Mucosa of descending colon (tissue), 3 donors: ENCODE results near the gene CPLX1. TPM values are rescaled to one million over a fixed set of nuclear protein-coding genes. Genes with fewer than 3 reads are reported as not detected.

Experiments
- ATAC-seq: fragments of 200-7000 bp; cut with Tn5 transposase; one replicate; pipeline ENCODE4 v1.9.1; 2020; ENCODE audit warnings: mild to moderate bottlenecking, moderate library complexity
- DNase-seq, 3 donors: peaks; one replicate each; pipeline ENCODE4 v3.0.0-alpha.2; 2020
- H3K36me3 ChIP-seq: fragments of 200-600 bp; one replicate; pipeline ENCODE4 v1.8.0; 2021; ENCODE audit warnings: low read depth, mild to moderate bottlenecking
- H3K4me1 ChIP-seq: fragments of 200-600 bp; one replicate; pipeline ENCODE4 v1.8.0; 2021; ENCODE audit warnings: low read depth, mild to moderate bottlenecking
- H3K4me3 ChIP-seq: fragments of 200-600 bp; one replicate; pipeline ENCODE4 v1.8.0; 2021; ENCODE audit warnings: mild to moderate bottlenecking
- H3K9me3 ChIP-seq: fragments of 200-600 bp; one replicate; pipeline ENCODE4 v1.8.0; 2021; ENCODE audit warnings: mild to moderate bottlenecking
- intact Hi-C, 2 donors: fragments of 100-400 bp; cut with DNase I in 1 of 2; cut with micrococcal nuclease in 1 of 2; formaldehyde crosslinking; loops; one replicate each; pipeline versions ENCODE4 v1.11.0 to v1.11.1; 2022; cut with DNase I, micrococcal nuclease
- total RNA-seq, 3 donors: library from RNA; stranded (reverse); fragmentation: NEBNext Ultra II Directional in 2 of 3; extraction: Animal tissue kit (Norgen Biotek cat#: 25700) in 2 of 3; gene quantifications; one replicate each; pipeline versions ENCODE4 v1.2.1 to v1.2.4, GENCODE V29; 2021 to 2023
- TF ChIP-seq, protein P1 (sequence below): fragments of 200-600 bp; IDR thresholded peaks from one replicate; pipeline ENCODE4 v1.8.0; 2022; ENCODE audit warnings: antibody characterized with exemption, mild to moderate bottlenecking
- donor health status: DM: no; HTN: no; CAD: no; lungs with moderate emphysema.
- donor health status: DM: no; HTN: no; CAD: no.
- donor health status: DM: no; HTN: yes; CAD: no.

Gene CPLX1
- total RNA-seq, 3 donors from 2014 or later: 1.9 to 3.4 (median 2.7) TPM

DNA sequence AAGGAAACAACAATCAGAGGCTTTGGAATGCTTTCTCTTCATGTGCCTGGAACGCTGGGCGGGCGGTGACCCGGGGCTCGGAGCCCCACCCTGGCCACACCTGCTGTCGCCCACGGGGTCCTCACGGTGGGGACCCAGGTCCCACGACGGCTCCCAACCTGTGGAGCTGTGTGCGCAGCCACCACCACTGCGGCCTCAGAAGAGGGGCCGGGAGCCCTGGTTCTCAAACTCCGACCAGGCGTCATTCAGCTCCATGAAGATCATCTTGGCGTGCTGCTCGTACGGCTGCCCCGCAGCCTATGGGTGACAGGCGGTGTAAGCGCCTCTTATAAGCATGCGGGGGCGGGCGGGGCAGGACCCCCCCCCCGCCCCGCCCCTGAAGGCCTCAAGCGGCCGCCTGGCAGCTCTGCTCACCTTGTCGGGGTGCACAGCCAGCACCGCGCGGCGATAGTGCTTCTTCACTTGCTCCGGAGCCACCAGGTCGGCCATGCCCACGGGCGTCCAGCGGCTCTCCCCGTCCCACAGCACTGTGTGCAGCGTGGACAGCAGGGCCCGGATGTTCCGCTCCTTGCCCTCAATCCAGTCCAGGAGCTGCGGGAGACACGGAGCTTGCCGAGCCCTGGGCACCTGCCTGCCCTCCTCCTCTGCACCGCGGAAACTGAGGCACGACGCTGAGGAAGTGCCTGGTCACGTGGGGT is 23.7 kb upstream of the CPLX1 start:
- Histone ChIP-seq H3K9me3 (no peaks in the 10 kb centered on the region), H3K4me3 (no peak overlapping the region), H3K4me1 (no peaks in the 10 kb centered on the region), H3K36me3 (no peaks in the 10 kb centered on the region)
- intact Hi-C loops: no loop called here
- TF ChIP-seq, protein P1, sequence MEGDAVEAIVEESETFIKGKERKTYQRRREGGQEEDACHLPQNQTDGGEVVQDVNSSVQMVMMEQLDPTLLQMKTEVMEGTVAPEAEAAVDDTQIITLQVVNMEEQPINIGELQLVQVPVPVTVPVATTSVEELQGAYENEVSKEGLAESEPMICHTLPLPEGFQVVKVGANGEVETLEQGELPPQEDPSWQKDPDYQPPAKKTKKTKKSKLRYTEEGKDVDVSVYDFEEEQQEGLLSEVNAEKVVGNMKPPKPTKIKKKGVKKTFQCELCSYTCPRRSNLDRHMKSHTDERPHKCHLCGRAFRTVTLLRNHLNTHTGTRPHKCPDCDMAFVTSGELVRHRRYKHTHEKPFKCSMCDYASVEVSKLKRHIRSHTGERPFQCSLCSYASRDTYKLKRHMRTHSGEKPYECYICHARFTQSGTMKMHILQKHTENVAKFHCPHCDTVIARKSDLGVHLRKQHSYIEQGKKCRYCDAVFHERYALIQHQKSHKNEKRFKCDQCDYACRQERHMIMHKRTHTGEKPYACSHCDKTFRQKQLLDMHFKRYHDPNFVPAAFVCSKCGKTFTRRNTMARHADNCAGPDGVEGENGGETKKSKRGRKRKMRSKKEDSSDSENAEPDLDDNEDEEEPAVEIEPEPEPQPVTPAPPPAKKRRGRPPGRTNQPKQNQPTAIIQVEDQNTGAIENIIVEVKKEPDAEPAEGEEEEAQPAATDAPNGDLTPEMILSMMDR: no peak
- ATAC-seq (no peak), DNase-seq (peak in 1 of 3 donors; percentile 42)

DNA sequence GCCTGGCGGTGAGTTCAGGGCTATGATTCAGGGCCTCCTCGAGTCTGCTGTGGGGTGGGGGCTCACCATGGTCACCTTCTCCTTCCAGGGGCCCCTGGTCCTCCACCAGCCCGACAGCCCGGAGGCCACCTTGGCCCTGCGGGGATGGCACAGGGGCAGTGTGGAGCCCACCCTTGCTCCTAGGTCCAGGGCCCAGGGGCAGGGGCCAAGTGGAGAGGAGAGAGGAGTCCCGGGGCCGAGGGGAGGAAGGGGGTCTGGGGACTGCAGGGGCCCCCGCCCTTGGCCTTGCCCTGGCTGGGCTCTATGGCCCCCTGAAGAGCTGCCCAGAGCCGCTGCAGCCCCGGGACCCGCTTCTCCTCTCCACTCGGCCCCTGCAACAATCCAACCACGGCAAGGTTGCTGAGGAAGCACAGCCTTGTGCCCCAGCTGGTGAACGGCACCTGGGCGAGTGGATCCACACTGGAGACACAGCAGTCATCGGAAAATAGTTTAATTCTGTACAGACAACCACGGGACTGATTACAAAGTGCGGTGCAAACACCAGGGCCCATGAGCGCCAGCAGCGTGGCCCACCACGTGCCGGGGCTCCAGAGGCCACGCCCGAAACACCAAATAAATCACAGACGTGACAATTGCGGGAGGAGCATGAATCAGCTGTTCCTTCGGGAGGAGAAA is 23.0 kb upstream of the CPLX1 start:
- Histone ChIP-seq H3K36me3 (no peaks in the 10 kb centered on the region), H3K4me3 (no peak overlapping the region)
- intact Hi-C loops: no loop called here

DNA sequence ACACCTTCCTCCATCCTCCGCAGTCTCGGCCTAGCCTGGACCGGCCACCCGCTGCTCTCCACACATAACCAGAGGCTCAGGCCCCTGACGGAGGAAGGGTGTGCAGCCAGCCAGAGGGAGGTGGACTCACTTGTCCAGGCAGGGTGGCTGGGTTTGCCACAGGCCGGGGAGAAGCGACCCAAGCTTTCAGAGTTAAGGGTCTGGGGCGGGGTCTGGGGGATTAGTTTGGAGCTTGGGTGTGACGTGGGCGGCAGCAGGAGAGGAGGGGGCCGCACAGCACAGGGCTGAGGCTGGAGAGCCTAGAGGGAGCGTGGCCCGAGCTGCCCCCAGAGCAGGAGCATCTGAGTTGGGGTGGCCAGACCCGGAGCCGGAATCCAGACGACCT is 22.4 kb upstream of the CPLX1 start:
- intact Hi-C loops: no loop called here
- TF ChIP-seq, protein P1: no peak

More for the DNA sequence above, 23.0 kb upstream of the CPLX1 start:
- TF ChIP-seq, protein P1: no peak
- DNase-seq (peak in 1 of 3 donors; percentile 37), ATAC-seq (no peak)
- no peaks in the 10 kb centered on the region for H3K4me1 ChIP-seq
- H3K9me3 ChIP-seq: no peaks in the 10 kb centered on the region

DNA sequence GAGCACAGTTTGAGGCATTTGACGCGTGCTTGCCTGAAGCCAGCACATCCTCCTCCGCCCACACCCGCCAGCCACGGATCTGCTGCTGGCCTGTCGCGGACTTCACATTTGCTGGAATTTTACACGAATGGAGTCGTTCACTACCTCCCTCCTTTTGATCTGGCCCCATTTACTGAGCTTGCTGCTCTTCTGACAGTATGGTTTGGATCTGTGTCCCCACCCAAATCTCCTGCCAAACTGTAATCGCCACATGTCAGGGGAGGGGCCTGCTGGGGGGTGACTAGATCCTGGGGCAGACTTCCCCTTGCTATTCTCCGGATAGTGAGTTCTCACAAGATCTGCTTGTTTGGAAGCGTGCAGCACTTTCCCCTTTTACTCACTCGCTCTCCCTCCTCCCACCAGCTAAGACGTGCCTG is 19.9 kb upstream of the CPLX1 start:
- Histone ChIP-seq H3K9me3 (no peaks in the 10 kb centered on the region), H3K36me3 (no peaks in the 10 kb centered on the region), H3K4me3 (no peak overlapping the region), H3K4me1 (no peaks in the 10 kb centered on the region)
- intact Hi-C loops: no loop called here
- TF ChIP-seq, protein P1: no peak
- DNase-seq: no peak
- ATAC-seq: no peak

More for the DNA sequence above, 22.4 kb upstream of the CPLX1 start:
- DNase-seq (peak in 1 of 3 donors; percentile 40), ATAC-seq (no peak)
- no peaks in the 10 kb centered on the region for H3K4me1 ChIP-seq
- H3K36me3 ChIP-seq: no peaks in the 10 kb centered on the region
- H3K4me3 ChIP-seq: no peak overlapping the region
- H3K9me3 ChIP-seq: no peaks in the 10 kb centered on the region

DNA sequence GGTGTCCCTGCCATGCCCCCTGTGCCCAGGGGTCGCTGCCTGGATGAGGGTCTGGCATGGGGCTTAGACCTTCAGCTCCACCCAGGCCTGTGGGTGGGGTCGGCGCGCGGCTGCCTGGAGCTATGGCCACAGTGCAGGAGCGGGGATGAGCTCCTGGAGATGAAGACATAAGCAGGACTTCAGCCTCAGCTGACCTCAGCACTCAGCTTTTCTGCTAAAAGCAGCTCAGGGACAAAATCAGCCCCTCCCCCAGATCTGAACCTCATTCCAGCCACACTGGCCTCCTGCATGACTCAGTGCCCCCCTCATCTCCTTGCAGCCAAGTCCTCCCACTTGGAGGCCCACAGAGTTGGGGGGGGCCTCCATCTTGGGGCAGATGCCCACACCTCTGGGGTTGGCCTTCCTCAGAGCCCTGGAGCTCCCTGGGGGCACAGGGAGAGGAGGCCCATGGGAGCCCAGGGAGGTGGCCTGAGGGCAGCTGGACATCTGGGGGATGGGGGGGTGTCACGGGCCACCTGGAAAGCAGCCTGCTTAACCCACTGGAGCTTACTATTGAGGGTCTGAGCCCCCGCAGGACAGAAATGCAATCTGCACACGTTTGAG is 19.4 kb upstream of the CPLX1 start:
- Histone ChIP-seq H3K36me3 (no peaks in the 10 kb centered on the region), H3K4me1 (no peaks in the 10 kb centered on the region), H3K9me3 (no peaks in the 10 kb centered on the region), H3K4me3 (no peak overlapping the region)
- TF ChIP-seq, protein P1: no peak
- ATAC-seq: no peak
- intact Hi-C loops: no loop called here
- peak in 1 of 3 donors; percentile 23 for DNase-seq
